ENCODE data around the gene JPH3.

DNA sequence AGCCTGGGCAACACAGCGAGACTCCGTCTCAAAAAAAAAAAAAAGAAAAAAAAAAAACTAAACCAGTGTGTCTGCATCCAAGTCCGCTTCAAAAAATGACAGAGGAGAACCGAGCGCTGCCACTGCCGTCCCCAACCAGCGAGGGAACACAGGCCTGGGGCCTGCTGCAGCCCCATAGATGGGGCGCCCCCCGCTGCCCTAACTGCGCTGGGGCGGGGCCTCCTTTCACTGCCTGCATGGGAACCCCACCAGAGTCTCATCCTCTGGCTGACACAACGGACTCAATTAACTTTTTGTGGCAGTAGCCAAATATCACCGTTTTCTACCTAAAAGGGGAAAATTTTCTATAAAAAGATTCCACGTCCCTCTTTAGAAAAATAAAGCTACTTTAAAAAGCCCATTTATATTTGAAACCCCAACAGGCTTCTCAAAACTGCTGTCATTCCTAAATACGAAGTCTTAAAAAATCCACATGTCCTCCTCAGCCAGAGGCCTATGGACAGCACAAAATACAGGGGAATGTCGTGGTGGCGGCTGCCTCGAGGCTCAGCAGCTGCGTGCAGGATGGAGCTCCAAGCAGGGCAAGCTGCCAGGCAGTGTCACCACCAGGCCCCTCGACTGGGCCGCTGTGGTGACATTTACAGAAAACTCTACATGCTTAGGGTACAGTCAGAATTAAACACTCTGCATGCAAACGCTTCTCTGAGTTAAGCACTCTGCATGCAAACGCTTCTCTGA, 133.1 kb downstream of the JPH3 start:
- no peak for TF ChIP-seq EZH2phosphoT487 (IDR thresholded peaks at IDR 0.05; ENCODE audit: insufficient read depth, low read depth)
- TF ChIP-seq EZH2 (IDR thresholded peaks at IDR 0.05; ENCODE audit: insufficient read depth, poor library complexity, severe bottlenecking) = no peak
